GM19351 (cell line): ENCODE data around the gene ADAMTSL1.
A peak's percentile ranks its signal among the peaks of the same experiment; 100 is the strongest.

ENCODE experiments used
- ATAC-seq: cut with Tn5 transposase; IDR thresholded peaks from one replicate; pipeline ENCODE4 v1.9.1; 2021; ENCODE audit warnings: mild to moderate bottlenecking, moderate library complexity; ENCODE audit not compliant: unreplicated experiment

The ADAMTSL1 gene

GRCh38 chr9:18726546-18726945, 252.6 kb downstream of the ADAMTSL1 start:
- no peak for ATAC-seq

- no peak for ATAC-seq
These were observed 254.0 kb downstream of the ADAMTSL1 start for GRCh38 chr9:18727904-18728303.

GRCh38 chr9:18728642-18729041, 254.7 kb downstream of the ADAMTSL1 start:
- no peak for ATAC-seq

DNA sequence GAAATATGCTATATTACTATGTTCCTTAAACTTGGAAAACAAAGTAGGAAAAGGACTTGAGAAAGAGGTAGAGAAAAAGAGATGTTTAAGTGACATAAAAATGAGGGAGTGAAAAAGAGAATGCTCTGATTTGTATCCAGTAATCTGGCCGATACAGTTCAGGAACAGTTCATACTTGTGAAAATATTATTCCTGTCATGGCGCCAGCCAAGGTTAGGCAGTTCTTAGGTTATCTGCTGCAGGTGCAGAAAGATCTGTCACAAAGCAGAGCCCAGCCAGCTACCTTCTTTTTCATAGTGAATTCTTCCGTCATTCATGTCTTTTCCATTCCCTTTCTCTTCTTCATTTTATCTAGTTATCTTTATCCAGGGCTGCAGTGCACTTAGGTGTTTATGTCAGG, 256.3 kb downstream of the ADAMTSL1 start:
- ATAC-seq: no peak

DNA sequence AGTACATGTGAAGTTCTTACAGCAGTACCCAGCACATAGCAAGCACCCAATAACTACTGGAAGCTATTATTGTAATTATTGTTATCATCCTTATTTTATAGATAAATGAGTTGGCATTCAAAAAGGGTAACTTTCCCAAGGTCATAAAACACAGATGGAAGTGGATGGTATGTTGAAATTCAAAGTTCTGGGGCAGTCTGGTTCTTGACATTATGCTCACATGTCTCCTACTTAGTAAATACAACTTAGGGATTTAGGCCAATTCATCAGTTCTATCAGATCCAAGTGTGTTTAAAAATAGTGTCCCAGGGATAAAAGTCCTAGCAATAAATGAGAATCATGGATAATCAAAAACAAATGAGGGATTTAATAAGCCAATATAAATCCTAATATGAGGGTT, 265.2 kb downstream of the ADAMTSL1 start:
- ATAC-seq: no peak

- no peak for ATAC-seq
These were observed 265.8 kb downstream of the ADAMTSL1 start for GRCh38 chr9:18739641-18740318.

DNA sequence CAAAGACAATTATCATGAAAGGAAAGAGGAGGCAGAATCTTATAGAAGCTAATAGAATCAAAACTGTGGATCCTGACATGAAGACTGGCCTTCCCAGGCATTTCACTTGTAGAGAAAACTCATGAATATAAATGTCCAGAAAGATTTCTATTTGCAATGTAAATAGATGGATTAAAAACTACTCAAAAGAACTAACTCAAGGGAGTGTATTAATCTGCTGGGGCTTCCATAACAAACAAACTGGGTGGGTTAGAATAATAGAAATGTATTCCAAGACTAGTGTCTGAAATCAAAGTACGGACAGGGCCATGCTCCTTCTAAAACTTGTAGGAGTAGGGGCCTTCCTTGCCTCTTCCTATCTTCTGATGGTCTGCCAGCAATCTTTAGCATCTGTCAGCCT, 267.4 kb downstream of the ADAMTSL1 start:
- no peak for ATAC-seq

DNA sequence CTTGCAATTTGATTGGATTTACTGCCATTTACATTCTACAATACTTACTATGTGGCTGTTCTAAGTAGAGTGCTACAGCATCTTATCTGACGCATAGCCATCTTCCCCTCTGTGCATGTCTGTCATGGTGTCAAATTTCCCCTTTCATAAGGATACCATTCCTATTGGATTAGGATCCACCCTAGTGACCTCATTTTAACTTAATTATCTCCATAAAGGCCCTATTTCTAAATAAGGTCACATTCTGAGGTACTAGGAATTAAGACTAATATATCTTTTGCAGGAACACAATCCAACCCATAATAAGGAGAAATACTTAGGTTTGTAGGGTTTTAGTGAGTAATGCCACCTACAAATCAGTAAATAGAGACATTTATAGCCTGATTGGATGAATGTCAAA, 268.0 kb downstream of the ADAMTSL1 start:
- ATAC-seq: no peak

DNA sequence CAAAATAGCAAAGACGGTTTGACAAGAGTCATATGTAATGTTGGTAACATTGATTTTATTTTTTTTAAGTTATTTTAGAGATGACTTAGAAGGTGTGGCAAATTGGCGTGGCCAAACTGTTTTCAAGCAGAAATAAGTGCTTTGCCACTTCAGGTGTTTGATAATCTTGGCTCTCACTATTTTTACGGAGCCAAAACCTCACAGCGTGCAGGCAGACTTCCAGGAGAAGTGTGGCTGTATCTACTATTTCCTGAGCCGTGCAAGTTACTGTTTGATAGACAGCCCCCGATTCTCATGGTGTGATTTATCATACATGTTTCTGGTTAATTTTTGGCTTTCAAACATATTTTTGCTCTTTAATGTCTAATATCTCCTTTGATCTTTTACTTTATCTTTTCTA, 269.5 kb downstream of the ADAMTSL1 start:
- ATAC-seq: no peak

- no peak for ATAC-seq
These were observed 270.0 kb downstream of the ADAMTSL1 start for GRCh38 chr9:18743971-18744370.

- no peak for ATAC-seq
These were observed 271.8 kb downstream of the ADAMTSL1 start for GRCh38 chr9:18745710-18746109.

- ATAC-seq: no peak
These were observed 272.7 kb downstream of the ADAMTSL1 start for GRCh38 chr9:18746631-18747030.

DNA sequence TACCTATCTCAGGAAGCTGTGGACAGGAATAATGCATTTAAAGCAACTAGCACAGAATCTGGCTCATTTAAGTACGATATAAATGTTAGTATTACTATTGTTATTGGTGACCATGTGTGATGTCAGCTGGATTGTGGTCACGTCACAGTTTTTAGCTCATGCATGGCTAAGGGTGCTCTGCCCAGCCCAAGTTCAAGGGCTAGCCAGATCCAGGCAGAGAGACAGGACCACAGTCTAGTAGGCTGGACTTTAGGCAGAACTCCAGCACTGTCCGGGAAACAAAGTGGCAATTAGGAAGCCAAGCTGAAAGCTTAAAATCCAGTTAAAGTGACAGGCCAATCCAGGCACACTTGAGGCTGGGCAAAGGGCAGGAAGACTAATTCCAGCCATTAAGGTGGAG, 273.6 kb downstream of the ADAMTSL1 start:
- no peak for ATAC-seq

DNA sequence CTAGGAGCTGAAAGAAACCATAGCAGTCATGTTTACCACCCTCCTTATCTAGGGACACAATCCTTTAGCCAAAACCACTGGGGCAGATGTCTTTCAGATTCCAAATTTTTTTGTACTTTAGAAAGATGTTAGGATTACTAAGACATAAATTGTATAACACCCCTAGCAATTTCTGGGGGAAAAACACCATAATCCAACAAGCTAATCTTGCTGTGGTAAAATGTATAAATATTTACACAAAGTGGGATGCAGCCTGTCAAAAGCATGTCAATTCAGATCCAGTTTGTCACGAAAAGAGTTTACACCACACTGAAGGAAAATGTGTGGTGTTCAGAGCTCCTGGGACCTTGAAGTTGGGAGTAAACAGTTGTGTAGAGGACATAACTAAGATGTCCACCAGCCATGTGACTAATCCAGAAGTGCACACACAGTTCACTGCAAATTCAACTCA, 274.3 kb downstream of the ADAMTSL1 start:
- ATAC-seq: no peak

GRCh38 chr9:18749711-18750110, 275.8 kb downstream of the ADAMTSL1 start:
- no peak for ATAC-seq

- ATAC-seq: no peak
These were observed 280.0 kb downstream of the ADAMTSL1 start for GRCh38 chr9:18753904-18754303.

DNA sequence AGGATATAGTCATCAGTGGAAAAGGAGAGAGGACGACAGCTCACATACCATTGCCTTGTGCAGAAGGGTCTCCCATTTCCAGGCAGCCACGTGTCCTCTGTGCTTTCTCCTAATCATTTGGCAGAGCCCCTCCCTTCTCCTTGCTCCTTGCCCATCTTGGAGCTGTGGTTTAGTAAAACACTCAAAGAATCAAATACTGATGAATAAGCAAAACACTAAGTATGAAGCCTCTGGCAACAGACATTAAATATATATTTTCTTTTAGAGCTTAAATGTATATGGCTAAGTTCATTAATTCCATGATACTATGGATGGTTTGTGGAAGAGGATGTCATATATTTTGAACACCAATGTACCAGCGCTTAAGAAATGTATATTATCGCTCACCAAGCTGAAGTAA, 280.6 kb downstream of the ADAMTSL1 start:
- ATAC-seq: no peak

DNA sequence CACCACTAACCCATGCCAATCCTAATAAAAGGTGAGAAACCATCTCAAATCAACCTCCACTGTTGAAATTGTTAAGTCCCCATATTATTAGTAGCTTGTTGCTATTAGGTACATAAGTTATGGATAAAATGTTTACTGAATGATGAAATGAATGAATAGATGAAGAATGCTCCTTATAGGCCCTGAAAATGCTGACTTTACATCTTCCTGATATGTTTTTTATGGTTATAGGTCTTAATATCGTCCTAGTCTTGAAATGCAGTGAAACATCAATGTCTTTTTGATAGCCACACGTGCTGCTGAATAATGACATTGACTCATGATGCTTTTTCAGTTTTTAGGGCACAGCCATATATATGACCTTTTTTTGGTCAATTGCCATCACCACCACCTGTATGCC, 281.3 kb downstream of the ADAMTSL1 start:
- ATAC-seq: no peak

GRCh38 chr9:18756712-18757125, 282.8 kb downstream of the ADAMTSL1 start:
- peak; percentile 60 for ATAC-seq

GRCh38 chr9:18759827-18760226, 285.9 kb downstream of the ADAMTSL1 start:
- no peak for ATAC-seq

GRCh38 chr9:18761742-18762300, 287.9 kb downstream of the ADAMTSL1 start:
- no peak for ATAC-seq

GRCh38 chr9:18766989-18767550, 293.1 kb downstream of the ADAMTSL1 start:
- ATAC-seq: no peak
